HEK293T (cell line): ENCODE data around the gene ROBO3.

ENCODE experiments used
- CTCF ChIA-PET: fragments of 350-600 bp; formaldehyde crosslinking; extraction: SDS; loops from one replicate; lab custom pipeline; 2021; ENCODE audit warnings: antibody characterized with exemption, inconsistent platforms; lab: Yijun Ruan, JAX
- POLR2A ChIA-PET: fragments of 350-600 bp; formaldehyde crosslinking; extraction: SDS; loops from one replicate; lab custom pipeline; 2020; ENCODE audit warnings: antibody characterized with exemption, inconsistent platforms; lab: Yijun Ruan, JAX
- DNase-seq: peaks from one replicate; pipeline ENCODE4 v3.0.0; 2012; ENCODE audit warnings: mixed read lengths; ENCODE audit errors: extremely low spot score
- ARNT ChIP-seq: fragments of 450-650 bp; IDR thresholded peaks from 2 replicates; pipeline ENCODE4 v1.6.1; 2017; ENCODE audit warnings: mild to moderate bottlenecking
- BHLHE40 ChIP-seq: fragments of 450-650 bp; IDR thresholded peaks from 2 replicates; pipeline ENCODE4 v1.6.1; 2016; ENCODE audit warnings: mild to moderate bottlenecking, moderate library complexity, borderline replicate concordance
- CTBP1 ChIP-seq: fragments of 450-650 bp; IDR thresholded peaks from 2 replicates; pipeline ENCODE4 v1.6.1; 2016; ENCODE audit warnings: borderline replicate concordance
- ELF4 ChIP-seq: fragments of 450-650 bp; IDR thresholded peaks from 2 replicates; pipeline ENCODE4 v1.6.1; 2017; ENCODE audit warnings: antibody characterized with exemption
- FOXA1 ChIP-seq: fragments of 450-650 bp; IDR thresholded peaks from 2 replicates; pipeline ENCODE4 v1.6.1; 2016; ENCODE audit warnings: mild to moderate bottlenecking
- FOXK2 ChIP-seq: fragments of 450-650 bp; IDR thresholded peaks from 2 replicates; pipeline ENCODE4 v1.6.1; 2016; ENCODE audit warnings: mild to moderate bottlenecking
- FOXM1 ChIP-seq: fragments of 450-650 bp; IDR thresholded peaks from 2 replicates; pipeline ENCODE4 v1.6.1; 2017; ENCODE audit warnings: mild to moderate bottlenecking, borderline replicate concordance
- HDGF ChIP-seq: fragments of 450-650 bp; IDR thresholded peaks from 2 replicates; pipeline ENCODE4 v1.6.1; 2017; ENCODE audit warnings: antibody characterized with exemption, borderline replicate concordance
- L3MBTL2 ChIP-seq: fragments of 450-650 bp; conservative IDR thresholded peaks from 2 replicates; pipeline ENCODE4 v1.6.1; 2016; ENCODE audit warnings: mild to moderate bottlenecking
- LEF1 ChIP-seq: fragments of 450-650 bp; IDR thresholded peaks from 2 replicates; pipeline ENCODE4 v1.6.1; 2017; ENCODE audit warnings: mild to moderate bottlenecking, borderline replicate concordance
- NFRKB ChIP-seq: fragments of 450-650 bp; IDR thresholded peaks from 2 replicates; pipeline ENCODE4 v1.6.1; 2016; ENCODE audit warnings: mild to moderate bottlenecking, moderate library complexity
- SP1 ChIP-seq: fragments of 450-650 bp; IDR thresholded peaks from 2 replicates; pipeline ENCODE4 v1.6.1; 2017
- SUZ12 ChIP-seq: fragments of 450-650 bp; IDR thresholded peaks from 2 replicates; pipeline ENCODE4 v1.6.1; 2016; ENCODE audit warnings: mild to moderate bottlenecking
- TARDBP ChIP-seq: fragments of 450-650 bp; IDR thresholded peaks from 2 replicates; pipeline ENCODE4 v1.6.1; 2016
- ZNF384 ChIP-seq: fragments of 450-650 bp; IDR thresholded peaks from 2 replicates; pipeline ENCODE4 v1.6.1; 2016
- TF ChIP-seq, protein P1 (sequence below): fragments of 450-650 bp; IDR thresholded peaks from 2 replicates; pipeline ENCODE4 v1.6.1; 2016

ROBO3 gene

DNA sequence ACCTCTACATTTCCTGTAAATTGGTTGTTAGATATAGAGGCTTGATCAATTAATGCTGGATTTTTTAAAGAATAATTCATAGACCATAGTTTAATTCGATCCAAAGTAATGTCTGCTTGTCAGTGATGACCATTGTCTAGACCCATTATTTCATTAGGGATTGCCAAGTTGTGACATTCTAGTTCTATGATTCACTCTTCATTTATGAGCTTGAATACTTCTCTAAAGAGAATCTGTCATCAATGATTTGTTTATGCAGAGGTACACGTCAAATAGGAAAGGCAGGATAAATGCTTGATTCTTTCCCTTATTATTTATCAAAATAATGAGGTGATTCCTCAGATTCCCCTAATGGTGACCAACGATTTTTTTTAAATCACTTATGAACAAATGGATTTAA lies 24.0 kb upstream of the ROBO3 start:
- ChIA-PET POLR2A (interaction anchor here (2.1 kb wide), 1 partner anchor 35 kb away, joined by 7 read pairs; no protein-coding TSS in a partner anchor), CTCF (interaction anchor here (1.0 to 1.8 kb wide), 2 partner anchors 25 to 35 kb away, joined by 4 to 8 read pairs; partner anchors contain the start of gene ROBO3)
- TF ChIP-seq ELF4 (no peak), FOXK2 (no peak), SP1 (no peak), FOXA1 (no peak), LEF1 (no peak)
- DNase-seq: no peak

DNA sequence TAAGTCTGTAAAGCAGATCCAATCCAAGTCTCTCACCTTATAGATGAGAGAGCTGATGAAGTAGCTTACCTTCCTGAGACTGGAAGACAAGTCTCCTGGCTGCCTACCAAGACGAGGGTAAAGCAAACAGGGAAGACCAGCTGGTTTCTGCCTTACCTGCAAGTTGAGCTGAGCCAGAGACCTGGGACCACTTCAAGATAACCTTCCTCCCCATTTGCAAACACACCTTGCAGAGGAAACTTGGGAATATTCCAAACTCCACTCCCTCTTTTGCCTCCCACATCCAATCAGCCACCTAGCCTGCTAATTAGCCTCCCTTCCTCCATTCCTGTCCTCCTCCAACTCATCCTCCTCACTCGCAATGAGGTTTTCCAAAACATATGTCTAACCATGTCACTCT lies 23.4 kb upstream of the ROBO3 start:
- TF ChIP-seq L3MBTL2 (no peak), FOXM1 (no peak), ELF4 (no peak), ARNT (no peak), FOXA1 (no peak), FOXK2 (no peak), TARDBP (no peak), LEF1 (no peak), SUZ12 (no peak)
- ChIA-PET CTCF (interaction anchor here (1.0 to 1.8 kb wide), 2 partner anchors 24 to 35 kb away, joined by 4 to 8 read pairs; partner anchors contain the start of gene ROBO3), POLR2A (interaction anchor here (2.1 kb wide), 1 partner anchor 34 kb away, joined by 7 read pairs; no protein-coding TSS in a partner anchor)
- DNase-seq: no peak

DNA sequence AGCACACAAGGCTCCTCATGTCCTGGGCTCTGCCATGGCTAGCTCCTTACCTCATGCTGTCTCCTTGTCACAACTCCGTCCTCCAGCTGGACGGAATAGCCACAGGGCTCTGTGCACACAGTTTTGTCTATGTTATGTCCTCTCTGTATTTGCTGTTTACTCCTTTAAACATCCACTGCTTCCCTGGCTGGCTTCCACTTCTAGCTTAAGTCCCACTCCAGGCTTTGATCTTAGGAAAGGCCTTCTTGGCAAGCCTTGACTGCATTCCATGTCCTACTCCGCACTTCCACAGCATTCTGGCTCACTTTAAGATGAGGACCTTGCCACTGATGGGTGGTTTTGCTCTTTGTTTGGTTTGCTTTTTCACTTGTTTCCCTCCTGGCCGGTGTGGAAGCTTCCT lies 22.9 kb upstream of the ROBO3 start:
- CTCF ChIA-PET: interaction anchor here (1.0 to 1.8 kb wide), 2 partner anchors 24 to 34 kb away, joined by 4 to 8 read pairs; partner anchors contain the start of gene ROBO3
- POLR2A ChIA-PET: interaction anchor here (2.1 kb wide), 1 partner anchor 34 kb away, joined by 7 read pairs; no protein-coding TSS in a partner anchor
- no peak for DNase-seq
- TF ChIP-seq TARDBP (no peak), ZNF384 (no peak), CTBP1 (no peak), L3MBTL2 (no peak), SUZ12 (no peak), ARNT (no peak), NFRKB (no peak), FOXM1 (no peak), ELF4 (no peak), FOXK2 (no peak), BHLHE40 (no peak), FOXA1 (no peak), LEF1 (no peak), HDGF (no peak), SP1 (no peak)
- TF ChIP-seq, protein P1, sequence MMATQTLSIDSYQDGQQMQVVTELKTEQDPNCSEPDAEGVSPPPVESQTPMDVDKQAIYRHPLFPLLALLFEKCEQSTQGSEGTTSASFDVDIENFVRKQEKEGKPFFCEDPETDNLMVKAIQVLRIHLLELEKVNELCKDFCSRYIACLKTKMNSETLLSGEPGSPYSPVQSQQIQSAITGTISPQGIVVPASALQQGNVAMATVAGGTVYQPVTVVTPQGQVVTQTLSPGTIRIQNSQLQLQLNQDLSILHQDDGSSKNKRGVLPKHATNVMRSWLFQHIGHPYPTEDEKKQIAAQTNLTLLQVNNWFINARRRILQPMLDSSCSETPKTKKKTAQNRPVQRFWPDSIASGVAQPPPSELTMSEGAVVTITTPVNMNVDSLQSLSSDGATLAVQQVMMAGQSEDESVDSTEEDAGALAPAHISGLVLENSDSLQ: no peak

DNA sequence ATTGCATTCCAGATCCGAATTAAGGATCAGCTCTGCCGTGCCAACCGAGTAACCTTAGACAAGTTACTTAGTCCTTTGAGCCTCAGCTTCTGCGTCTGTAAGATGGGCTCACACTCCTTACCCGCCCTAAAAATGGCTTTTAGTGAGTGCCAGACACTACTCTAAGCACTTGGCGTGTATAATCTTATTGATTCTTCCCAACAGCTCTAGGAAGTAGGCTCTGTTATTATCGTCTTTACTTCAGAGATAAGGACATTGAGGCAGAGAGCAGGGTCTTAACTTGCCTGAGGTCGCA lies 21.7 kb upstream of the ROBO3 start:
- ChIA-PET CTCF (no interaction called here), POLR2A (interaction anchor here (0.8 to 1.9 kb wide), 2 partner anchors 10 to 33 kb away, joined by 3 to 5 read pairs; no protein-coding TSS in a partner anchor)
- no peak for TF ChIP-seq BHLHE40
- TF ChIP-seq L3MBTL2: no peak
- TF ChIP-seq FOXM1: no peak
- TF ChIP-seq SUZ12: no peak
- no peak for TF ChIP-seq CTBP1
- TF ChIP-seq FOXA1: no peak
- TF ChIP-seq SP1: no peak
- DNase-seq: no peak

DNA sequence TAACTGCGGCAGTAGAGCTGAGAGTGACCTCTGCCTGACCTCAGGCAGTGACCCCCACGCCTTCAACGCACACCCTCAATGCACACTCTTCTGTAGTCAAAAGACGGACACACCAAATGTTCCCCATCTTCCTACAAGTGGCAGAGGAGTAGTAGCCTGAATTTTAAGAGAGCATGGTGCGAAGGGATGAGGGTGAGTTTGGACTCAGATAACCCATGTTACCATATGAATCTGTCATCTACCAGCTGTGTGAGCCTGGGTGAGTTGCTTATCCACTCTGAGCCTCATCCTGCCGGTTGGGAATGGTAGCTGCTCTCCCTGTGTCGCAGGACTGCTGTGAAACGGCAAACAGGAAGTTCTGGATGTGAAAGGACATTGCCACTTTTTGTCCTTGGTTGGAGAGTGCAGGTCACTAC lies 20.6 kb upstream of the ROBO3 start:
- TF ChIP-seq FOXM1: no peak
- no peak for TF ChIP-seq HDGF
- no peak for TF ChIP-seq TARDBP
- TF ChIP-seq LEF1: no peak
- TF ChIP-seq, protein P1: no peak
- TF ChIP-seq ELF4: no peak
- no peak for TF ChIP-seq FOXA1
- TF ChIP-seq NFRKB: no peak
- TF ChIP-seq CTBP1: no peak
- no peak for TF ChIP-seq BHLHE40
- TF ChIP-seq FOXK2: no peak
- no peak for TF ChIP-seq SP1
- TF ChIP-seq SUZ12: no peak
- TF ChIP-seq ZNF384: no peak
- no peak for TF ChIP-seq L3MBTL2
- TF ChIP-seq ARNT: no peak
- ChIA-PET CTCF (interaction anchor here (0.6 to 0.8 kb wide), 2 partner anchors 8 to 1262 kb away, joined by 3 to 4 read pairs; no protein-coding TSS in a partner anchor), POLR2A (interaction anchor here (1.2 to 1.9 kb wide), 2 partner anchors 9 to 32 kb away, joined by 4 to 5 read pairs; no protein-coding TSS in a partner anchor)
- no peak for DNase-seq

DNA sequence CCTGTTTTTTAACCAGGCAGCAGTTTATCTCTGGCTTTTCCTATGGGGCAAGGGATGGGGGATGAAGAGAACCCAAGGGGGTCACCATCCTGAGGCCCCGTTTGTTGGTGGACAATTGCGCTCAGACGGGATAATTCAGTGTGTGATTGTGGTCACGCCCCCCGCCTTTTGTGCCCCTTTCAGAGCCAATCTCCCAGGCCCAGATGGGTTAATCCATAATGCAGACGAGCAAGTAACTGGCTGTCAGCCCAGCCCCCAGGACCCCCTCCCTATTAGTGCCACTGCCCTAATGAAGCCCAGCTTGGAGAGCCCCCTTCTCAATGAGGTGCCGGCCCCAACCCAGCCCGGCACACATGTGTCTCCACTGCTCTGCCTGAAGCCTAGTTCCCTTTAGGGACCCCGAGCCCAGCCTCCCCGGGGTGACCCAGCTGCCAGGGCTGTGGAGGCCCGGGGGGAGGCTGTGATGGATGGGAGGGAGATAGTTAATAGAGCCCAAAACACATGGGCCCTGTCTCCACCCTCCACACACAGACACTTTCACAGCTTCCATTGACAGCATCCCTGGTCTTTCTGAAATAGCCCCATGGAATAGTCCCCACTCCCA lies 19.1 kb upstream of the ROBO3 start:
- CTCF ChIA-PET: interaction anchor here (0.7 to 1.7 kb wide), 3 partner anchors 9 to 30 kb away, joined by 3 to 8 read pairs (median 3); no protein-coding TSS in a partner anchor
- no peak for DNase-seq
- TF ChIP-seq, protein P1: no peak
- TF ChIP-seq FOXM1 (no peak), SUZ12 (no peak)
- POLR2A ChIA-PET: no interaction called here
